Chondrocyte (in vitro differentiated cells): Measurements from ENCODE around the gene GLS. TPM values are rescaled to one million over a fixed set of nuclear protein-coding genes. Genes with fewer than 3 reads are reported as not detected.
"Not testable (repeated sequence)": the region's sequence is repeated elsewhere in the genome, so short reads cannot be mapped to it uniquely, and the experiment has no call there.

ENCODE experiments used
- DNase-seq: peaks from one replicate; pipeline ENCODE4 v3.0.0; 2021; ENCODE audit warnings: mixed read lengths, low spot score
- H3K27ac Mint-ChIP-seq: one replicate; pipeline ENCODE4 v1.8.0; 2021; ENCODE audit warnings: mild to moderate bottlenecking, moderate library complexity, mixed read lengths; ENCODE audit not compliant: unreplicated experiment
- H3K27me3 Mint-ChIP-seq: 2 replicates; pipeline ENCODE4 v1.8.0; 2021; ENCODE audit warnings: low read depth, mixed read lengths
- H3K36me3 Mint-ChIP-seq: 2 replicates; pipeline ENCODE4 v1.8.0; 2021; ENCODE audit warnings: low read depth, mixed read lengths
- H3K4me1 Mint-ChIP-seq: 2 replicates; pipeline ENCODE4 v1.8.0; 2021; ENCODE audit warnings: low read depth, mild to moderate bottlenecking, mixed read lengths
- H3K4me3 Mint-ChIP-seq: one replicate; pipeline ENCODE4 v1.8.0; 2021; ENCODE audit warnings: mild to moderate bottlenecking, moderate library complexity, mixed read lengths; ENCODE audit not compliant: unreplicated experiment
- H3K9me3 Mint-ChIP-seq: 2 replicates; pipeline ENCODE4 v1.8.0; 2021; ENCODE audit warnings: low read depth, mixed read lengths
- CTCF ChIP-seq: fragments of 200-600 bp; sonication (generic); IDR thresholded peaks from 2 replicates; pipeline ENCODE4 v1.5.0; 2021; ENCODE audit warnings: antibody characterized with exemption, mild to moderate bottlenecking, moderate library complexity
- total RNA-seq: library from RNA; stranded (reverse); gene quantifications from 3 replicates; pipeline ENCODE4 v1.2.1, GENCODE V29; 2021

The GLS gene
- total RNA-seq, 1 donor from 2014 or later, result 234 TPM

- no peaks in the 10 kb centered on the region for H3K36me3 Mint-ChIP-seq
- no peak for TF ChIP-seq CTCF
- H3K27me3 Mint-ChIP-seq, result no peaks in the 10 kb centered on the region
- peak overlapping the region; percentile 90 for H3K27ac Mint-ChIP-seq
- peak overlapping the region; percentile 49 for H3K4me3 Mint-ChIP-seq
- no peak for DNase-seq
- peaks cover 82% of the 10 kb centered on the region for H3K4me1 Mint-ChIP-seq
- H3K9me3 Mint-ChIP-seq, result no peaks in the 10 kb centered on the region
Measured at GRCh38 chr2:190858817-190859216, 21.8 kb upstream of the GLS start.

GRCh38 chr2:190859347-190860297 lies 21.0 kb upstream of the GLS start:
- H3K9me3 Mint-ChIP-seq, result no peaks in the 10 kb centered on the region
- H3K36me3 Mint-ChIP-seq, result no peaks in the 10 kb centered on the region
- TF ChIP-seq CTCF, result no peak
- peaks cover 82% of the 10 kb centered on the region for H3K4me1 Mint-ChIP-seq
- H3K27me3 Mint-ChIP-seq, result no peaks in the 10 kb centered on the region
- no peak for DNase-seq
- H3K27ac Mint-ChIP-seq, result peak overlapping the region; percentile 90
- peak overlapping the region; percentile 49 for H3K4me3 Mint-ChIP-seq

GRCh38 chr2:190860985-190861680 lies 19.5 kb upstream of the GLS start:
- Mint-ChIP-seq H3K36me3 (no peaks in the 10 kb centered on the region), H3K27ac (peak overlapping the region; percentile 90), H3K4me3 (peak overlapping the region; percentile 9), H3K27me3 (no peaks in the 10 kb centered on the region), H3K4me1 (peaks cover 86% of the 10 kb centered on the region), H3K9me3 (no peaks in the 10 kb centered on the region)
- no peak for DNase-seq
- no peak for TF ChIP-seq CTCF

DNA sequence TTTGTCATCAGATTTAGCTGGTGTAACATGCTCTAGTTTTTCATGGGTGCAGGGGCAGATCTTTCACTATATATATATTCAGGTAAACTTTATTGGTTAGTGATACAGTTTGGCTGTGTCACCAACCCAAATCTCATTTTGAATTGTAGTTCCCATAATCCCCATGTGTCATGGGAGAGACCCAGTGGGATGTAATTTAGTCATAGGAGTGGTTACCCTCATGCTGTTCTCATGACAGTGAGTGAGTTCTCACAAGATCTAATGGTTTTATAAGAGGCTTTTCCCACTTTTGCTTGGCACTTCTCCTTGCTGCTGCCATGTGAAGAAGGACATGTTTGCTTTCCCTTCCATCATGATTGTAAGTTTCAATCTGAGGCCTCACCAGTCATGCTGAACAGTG lies 18.5 kb upstream of the GLS start:
- H3K27ac Mint-ChIP-seq, result peak overlapping the region; percentile 90
- DNase-seq, H3K36me3 Mint-ChIP-seq, H3K4me3 Mint-ChIP-seq, H3K9me3 Mint-ChIP-seq, H3K27me3 Mint-ChIP-seq: not testable (repeated sequence)
- H3K4me1 Mint-ChIP-seq, result peaks cover 92% of the 10 kb centered on the region

GRCh38 chr2:190862571-190862991 lies 18.0 kb upstream of the GLS start:
- H3K27me3 Mint-ChIP-seq, result no peaks in the 10 kb centered on the region
- no peak for TF ChIP-seq CTCF
- H3K27ac Mint-ChIP-seq, result peak overlapping the region; percentile 90
- H3K4me1 Mint-ChIP-seq, result peaks cover 92% of the 10 kb centered on the region
- H3K36me3 Mint-ChIP-seq, result no peaks in the 10 kb centered on the region
- DNase-seq, result no peak
- H3K9me3 Mint-ChIP-seq, result no peaks in the 10 kb centered on the region
- no peak overlapping the region for H3K4me3 Mint-ChIP-seq
